ENCODE data around the gene MROH8.

DNA sequence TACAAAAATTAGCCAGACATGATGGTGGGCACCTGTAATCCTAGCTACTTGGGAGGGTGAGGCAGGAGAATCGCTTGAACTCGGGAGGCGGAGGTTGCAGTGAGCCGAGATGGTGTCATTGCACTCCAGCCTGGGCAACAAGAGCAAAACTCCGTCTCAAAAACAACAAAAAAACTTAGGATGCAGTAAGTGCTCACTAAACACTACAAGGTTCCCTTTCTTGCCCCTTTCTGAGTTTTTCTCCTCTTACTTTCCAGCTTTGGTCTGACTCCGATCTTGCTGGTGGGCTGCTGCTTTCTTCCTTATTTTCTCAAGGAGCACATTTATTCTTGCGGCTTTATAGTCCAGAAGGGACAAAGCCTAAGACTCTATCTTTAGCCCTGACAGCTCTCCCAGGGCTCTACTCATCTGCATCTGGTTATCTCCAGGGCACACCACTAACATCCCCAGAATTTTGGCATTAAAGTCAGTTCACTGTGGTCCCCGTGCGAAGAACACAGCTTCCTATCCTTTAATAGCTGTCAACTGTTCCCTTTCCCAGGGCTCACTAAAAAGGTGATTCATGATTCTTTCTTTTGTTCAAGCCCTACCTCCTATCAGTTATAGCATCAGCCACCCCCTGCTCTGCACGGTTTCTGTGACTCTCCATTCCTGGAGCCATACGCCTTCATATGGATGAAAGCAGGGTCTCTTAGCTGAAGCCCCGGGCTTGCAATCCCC lies 17.4 kb downstream of the MROH8 start:
- no peak for TF ChIP-seq EZH2phosphoT487 (IDR thresholded peaks at IDR 0.05; ENCODE audit: borderline replicate concordance, low read depth, low read length)
- TF ChIP-seq, protein P1, sequence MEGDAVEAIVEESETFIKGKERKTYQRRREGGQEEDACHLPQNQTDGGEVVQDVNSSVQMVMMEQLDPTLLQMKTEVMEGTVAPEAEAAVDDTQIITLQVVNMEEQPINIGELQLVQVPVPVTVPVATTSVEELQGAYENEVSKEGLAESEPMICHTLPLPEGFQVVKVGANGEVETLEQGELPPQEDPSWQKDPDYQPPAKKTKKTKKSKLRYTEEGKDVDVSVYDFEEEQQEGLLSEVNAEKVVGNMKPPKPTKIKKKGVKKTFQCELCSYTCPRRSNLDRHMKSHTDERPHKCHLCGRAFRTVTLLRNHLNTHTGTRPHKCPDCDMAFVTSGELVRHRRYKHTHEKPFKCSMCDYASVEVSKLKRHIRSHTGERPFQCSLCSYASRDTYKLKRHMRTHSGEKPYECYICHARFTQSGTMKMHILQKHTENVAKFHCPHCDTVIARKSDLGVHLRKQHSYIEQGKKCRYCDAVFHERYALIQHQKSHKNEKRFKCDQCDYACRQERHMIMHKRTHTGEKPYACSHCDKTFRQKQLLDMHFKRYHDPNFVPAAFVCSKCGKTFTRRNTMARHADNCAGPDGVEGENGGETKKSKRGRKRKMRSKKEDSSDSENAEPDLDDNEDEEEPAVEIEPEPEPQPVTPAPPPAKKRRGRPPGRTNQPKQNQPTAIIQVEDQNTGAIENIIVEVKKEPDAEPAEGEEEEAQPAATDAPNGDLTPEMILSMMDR (conservative IDR thresholded peaks at IDR 0.05; ENCODE audit: low read length): no peak

Measured in OCI-LY7 (cell line).